GM20431 (cell line): Measurements from ENCODE around the gene CHD6.

Experiments used
- in situ Hi-C: fragments of 300-500 bp; cut with MseI, MboI; formaldehyde crosslinking; loops from one replicate; pipeline ENCODE4 v1.15.0; 2020; ENCODE audit warnings: low sequenced_read_pairs; ENCODE audit not compliant: unreplicated experiment

The CHD6 gene

GRCh38 chr20:41510224-41510623 lies 108.0 kb downstream of the CHD6 start:
- in situ Hi-C loops, result no loop called here

GRCh38 chr20:41509316-41510200 lies 108.6 kb downstream of the CHD6 start:
- in situ Hi-C loops, result no loop called here

- in situ Hi-C loops, result no loop called here
Measured at GRCh38 chr20:41508335-41508734, 109.8 kb downstream of the CHD6 start.

GRCh38 chr20:41507851-41508250 lies 110.3 kb downstream of the CHD6 start:
- in situ Hi-C loops, result no loop called here

- in situ Hi-C loops, result no loop called here
Measured at GRCh38 chr20:41507436-41507835, 110.7 kb downstream of the CHD6 start.

GRCh38 chr20:41506192-41506915 lies 111.8 kb downstream of the CHD6 start:
- in situ Hi-C loops, result no loop called here

- in situ Hi-C loops, result no loop called here
Measured at GRCh38 chr20:41505184-41505583, 113.0 kb downstream of the CHD6 start.

- in situ Hi-C loops, result no loop called here
Measured at GRCh38 chr20:41501376-41501775, 116.8 kb downstream of the CHD6 start.

- in situ Hi-C loops, result no loop called here
Measured at GRCh38 chr20:41499961-41500725, 118.0 kb downstream of the CHD6 start.

- in situ Hi-C loops, result no loop called here
Measured at GRCh38 chr20:41499064-41499463, 119.1 kb downstream of the CHD6 start.

GRCh38 chr20:41497186-41497895 lies 120.8 kb downstream of the CHD6 start:
- in situ Hi-C loops, result no loop called here

- in situ Hi-C loops, result no loop called here
Measured at GRCh38 chr20:41494451-41494850, 123.7 kb downstream of the CHD6 start.

- in situ Hi-C loops, result no loop called here
Measured at GRCh38 chr20:41483553-41483930, 134.6 kb downstream of the CHD6 start.

- in situ Hi-C loops, result no loop called here
Measured at GRCh38 chr20:41482647-41483552, 135.3 kb downstream of the CHD6 start.

GRCh38 chr20:41480054-41480770 lies 138.0 kb downstream of the CHD6 start:
- in situ Hi-C loops, result no loop called here

GRCh38 chr20:41479113-41479512 lies 139.1 kb downstream of the CHD6 start:
- in situ Hi-C loops, result no loop called here

GRCh38 chr20:41478026-41478425 lies 140.2 kb downstream of the CHD6 start:
- in situ Hi-C loops, result no loop called here

GRCh38 chr20:41476446-41476845 lies 141.7 kb downstream of the CHD6 start:
- in situ Hi-C loops, result no loop called here
